HG03139 (cell line): ENCODE results near the gene PKN1.
"Not testable (repeated sequence)": the region's sequence is repeated elsewhere in the genome, so short reads cannot be mapped to it uniquely, and the experiment has no call there.

Source experiments
- ATAC-seq: cut with Tn5 transposase; IDR thresholded peaks from one replicate; pipeline ENCODE4 v1.9.1; 2021; ENCODE audit not compliant: unreplicated experiment

Gene PKN1

DNA sequence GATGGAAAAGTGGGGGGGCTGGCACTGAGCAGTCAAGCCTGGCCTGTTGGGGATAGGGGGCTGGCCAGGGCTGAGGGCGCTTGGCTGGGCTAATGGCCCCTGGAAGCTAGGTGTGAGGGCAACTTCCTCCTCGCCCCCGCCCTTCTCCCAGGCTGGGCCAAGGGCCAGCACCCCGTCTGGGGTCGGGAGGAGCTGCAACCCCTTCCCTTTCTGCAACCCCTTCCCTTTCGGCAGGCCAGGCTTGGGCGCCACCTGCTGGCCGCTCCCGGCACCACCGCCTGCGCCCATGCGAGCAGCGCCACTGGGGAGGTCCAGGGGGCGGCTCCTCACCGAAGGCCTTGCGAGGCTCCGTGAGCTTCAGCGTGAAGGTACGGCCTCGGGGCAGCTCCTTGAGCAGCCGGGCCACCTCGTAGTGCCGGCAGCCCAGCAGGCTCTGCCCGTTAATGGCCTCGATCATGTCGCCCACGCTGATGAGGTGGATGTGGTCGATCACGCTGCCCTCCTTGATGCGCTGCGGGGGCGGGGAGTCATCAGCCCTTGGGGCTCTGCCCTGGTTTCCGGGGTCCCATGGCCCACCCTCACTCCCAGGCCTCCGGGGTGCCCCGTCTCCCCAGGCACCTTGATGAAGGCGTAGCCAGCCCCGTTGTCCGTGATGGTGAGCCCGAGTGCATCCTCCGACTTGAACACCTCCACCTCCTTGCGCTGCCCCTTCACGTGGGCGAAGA, 47.0 kb downstream of the PKN1 start:
- no peak for ATAC-seq

DNA sequence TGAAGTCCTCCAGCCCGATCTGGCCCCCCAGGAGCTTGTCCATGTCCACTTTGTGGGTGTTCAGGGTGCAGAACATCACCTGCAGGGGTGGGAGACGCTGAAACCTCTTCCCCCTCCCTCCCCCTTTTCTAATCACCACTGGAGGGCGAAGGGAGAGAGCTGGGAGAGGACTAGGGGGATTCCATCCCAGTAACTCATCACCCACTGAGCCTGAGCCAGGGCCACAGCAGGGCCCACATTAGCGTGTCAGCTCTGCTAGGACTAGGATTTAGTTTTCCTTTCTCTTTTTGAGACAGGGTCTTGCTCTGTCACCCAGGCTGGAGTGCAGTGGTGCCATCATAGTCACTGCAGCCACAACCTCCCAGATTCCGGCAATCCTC, 47.6 kb downstream of the PKN1 start:
- no peak for ATAC-seq

DNA sequence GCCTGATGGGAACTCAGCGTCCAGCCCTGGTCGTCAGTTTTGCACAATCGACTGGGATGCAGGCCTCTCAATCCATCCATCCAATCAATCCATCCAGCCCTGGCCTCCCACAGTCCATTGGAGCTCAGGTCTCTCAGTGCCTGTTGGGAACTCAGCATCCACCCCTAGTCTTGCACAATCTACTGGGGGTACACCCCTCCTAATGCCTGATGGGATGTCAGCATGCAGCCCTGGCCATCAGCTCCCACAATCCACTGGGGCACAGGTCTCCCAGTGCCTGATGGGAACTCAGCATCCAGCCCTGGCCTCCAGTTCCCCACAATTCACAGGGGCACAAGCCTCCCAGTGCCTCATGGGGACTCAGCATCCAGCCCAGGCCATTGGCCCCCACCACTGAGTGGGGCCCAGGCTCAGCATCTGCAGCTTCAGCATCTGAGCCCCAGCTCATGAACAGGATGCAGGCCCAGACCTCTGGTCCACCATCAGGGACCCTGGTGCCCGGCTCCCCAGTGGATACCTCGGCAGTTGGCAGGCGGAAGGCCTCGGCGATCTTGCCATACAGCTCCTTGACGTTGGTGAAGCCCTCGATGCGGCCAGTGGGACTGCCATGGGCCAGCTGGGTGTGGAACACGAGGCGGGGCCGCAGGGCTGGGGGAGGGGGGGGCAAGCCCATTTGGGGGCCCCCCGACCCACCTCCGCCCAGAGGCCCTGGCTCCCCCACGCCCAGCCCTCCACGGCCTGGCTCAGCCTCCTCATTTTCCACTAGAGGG, 49.3 kb downstream of the PKN1 start:
- no peak for ATAC-seq

DNA sequence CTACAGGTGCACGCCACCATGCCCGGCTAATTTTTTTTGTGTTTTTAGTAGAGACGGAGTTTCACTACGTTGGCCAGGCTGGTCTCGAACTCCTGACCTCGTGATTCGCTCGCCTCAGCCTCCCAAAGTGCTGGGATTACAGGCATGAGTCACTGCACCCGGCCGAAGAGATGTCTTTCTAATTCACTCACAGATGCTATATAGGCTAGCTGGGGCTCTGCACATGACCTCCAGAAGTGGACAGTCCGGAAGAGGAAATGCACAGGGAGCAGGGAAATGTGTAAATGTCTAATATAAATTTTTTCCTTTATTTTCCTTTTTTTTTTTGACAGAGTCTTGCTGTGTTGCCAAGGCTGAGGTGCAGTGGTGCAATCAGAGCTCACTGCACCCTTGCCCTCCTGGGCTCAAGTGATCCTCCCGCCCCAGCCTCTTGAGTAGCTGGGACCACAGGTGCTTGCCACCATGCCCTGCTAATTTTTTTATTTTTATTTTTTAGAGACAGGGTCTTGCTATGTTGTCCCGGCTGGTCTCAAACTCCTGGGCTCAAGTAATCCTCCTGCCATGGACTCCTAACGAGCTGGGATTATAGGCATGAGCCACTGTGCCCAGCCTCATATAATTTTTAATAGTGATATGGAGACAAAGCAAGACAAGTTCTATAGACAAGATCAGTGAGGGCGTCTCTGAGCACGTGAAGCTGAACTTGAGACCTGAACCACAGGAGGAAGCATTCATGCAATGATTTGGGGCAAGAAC, 54.4 kb downstream of the PKN1 start:
- no peak for ATAC-seq

DNA sequence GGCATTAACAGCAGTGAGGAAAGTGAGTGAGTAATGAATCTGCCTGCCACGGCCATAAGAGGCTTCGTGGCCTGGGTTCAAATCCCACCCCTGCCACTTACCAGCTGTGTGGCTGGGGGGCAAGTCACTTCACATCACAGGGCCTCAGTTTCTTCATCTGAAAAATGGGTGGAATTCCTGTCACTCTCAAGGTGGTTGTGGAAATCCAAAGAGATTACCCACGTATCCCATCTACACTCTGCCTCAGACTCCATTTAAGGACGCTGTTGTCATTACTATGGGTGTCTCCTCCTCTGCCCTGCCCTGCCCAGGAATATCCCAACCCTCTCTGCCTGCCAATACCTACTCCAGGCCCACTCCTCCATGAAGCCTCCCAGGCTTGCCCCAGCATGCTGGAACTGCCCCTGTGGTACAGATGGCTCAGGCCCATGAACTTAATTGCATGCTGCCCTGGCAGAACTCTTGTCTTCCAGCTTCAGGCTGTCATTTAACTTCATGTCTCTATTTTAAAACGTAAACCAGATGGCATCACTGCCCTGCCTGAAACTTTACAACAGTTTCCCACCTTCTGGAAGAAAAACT, 59.7 kb downstream of the PKN1 start:
- ATAC-seq, result no peak

DNA sequence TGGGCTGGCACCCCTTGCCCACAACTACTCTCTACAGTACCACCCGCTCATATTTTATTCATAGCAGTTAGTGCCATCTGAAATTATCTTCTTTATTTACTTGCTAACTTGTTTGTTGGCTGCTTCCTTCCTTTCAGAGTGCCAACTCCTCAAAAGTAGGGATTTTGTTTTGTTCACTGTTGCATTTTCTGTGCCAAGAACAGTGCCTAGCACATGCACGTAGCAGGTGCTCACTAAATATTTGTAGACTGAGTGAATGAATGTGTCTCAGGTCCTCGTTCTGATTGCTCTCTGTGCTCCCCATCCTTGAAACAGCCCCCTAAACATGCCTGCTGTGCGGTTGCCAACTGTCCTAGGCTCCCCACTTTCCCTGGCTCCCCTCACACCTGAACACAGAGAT, 61.3 kb downstream of the PKN1 start:
- no peak for ATAC-seq

DNA sequence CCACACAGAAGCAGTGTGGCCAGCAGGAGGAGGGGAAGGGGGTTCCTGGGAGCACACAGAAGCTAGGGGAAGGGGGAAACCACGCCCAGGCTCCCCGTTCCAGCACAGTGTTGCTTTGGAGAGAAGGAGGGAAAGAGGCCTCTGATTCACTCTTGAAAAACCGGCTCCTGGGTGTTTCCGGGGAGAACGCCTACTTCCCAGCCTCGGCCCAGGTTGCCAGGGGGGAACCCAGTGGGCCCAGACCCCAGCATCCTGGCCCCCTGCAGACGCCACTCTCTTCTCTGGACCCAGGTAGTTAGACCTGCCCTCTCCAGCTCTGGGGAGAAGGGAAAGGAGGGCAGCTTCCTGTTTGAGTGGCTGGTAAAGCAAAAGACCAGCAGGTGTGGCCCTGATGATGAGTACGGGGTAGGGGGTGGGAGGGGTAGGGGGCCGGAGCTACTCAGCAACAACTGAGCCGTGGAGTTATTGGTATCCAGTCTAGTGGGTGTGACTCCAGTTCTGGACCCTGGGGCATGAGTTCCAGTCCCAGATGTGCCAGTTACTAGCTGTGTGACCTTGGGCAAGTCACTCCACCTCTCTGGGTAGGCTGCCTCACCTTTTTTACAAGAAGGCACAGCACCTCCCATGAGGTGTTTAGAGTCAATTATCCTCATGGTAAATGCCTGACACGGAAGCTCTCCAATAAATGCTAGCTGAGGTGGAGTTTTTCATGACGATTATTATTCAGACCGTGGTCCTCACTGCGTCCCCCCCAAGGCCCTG, 62.0 kb downstream of the PKN1 start:
- ATAC-seq, result no peak

DNA sequence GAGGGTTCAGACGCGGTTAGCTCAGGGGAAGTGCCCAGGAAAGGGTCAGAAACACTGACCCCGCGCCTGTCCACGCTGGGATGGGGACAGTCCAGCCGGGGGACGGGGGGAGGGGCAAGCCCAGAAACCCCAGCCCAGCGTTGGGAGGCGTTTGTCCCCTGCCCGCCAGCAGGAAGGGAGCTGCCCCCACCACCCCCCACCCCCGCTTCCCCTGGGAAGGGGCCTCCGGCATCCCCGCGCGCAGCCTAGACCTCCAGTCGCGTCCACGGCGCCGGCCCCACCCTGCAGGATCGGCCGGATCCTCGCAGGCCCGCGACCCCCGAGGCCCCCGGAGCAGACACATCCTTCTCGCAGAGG, 62.5 kb downstream of the PKN1 start:
- ATAC-seq, result no peak

DNA sequence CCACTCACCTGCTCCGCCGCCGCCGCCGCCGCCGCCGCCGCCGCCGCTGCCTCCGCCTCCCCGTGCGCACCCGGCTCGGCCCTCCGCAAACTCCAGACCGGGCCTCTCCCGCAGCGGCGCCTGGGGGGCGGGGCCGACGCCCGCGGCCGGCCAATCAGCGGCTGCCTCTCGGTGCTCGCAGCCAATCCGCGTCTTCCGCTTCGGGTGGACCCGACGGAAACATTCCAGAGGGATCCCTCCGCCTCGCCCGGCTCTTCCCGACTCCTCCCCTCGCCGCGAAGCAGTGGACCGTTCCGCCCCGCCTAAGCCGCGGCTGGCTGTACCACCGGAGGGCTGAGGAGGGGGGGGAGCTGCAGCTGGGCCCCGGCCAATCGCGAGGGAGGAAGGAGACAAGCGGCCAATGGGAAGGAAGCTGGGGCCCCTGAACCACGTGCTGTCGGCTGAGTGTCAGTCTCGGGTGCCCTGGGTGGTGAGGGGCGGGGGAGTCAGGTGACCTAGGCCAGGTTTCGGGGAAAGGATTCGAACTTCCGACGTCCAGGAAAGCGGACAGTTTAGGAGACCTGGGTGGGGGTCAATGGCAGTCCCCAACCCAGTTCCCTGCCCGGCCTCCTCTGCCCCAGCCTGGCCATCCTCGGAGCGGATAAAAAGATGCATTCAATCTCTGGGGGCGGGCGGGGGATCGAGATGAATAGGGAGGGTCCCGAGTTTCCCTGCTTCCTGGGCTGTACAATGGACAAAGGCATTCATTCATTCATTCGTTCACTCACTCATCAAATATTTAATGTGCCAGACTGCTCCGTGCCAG, 63.1 kb downstream of the PKN1 start, which contains the start of gene GIPC1:
TSS of gene GIPC1 (minus strand) at position 99 of the 805 bp plus-strand sequence. CDS start 13,151 bp downstream, outside the sequence.
- no peak for ATAC-seq

DNA sequence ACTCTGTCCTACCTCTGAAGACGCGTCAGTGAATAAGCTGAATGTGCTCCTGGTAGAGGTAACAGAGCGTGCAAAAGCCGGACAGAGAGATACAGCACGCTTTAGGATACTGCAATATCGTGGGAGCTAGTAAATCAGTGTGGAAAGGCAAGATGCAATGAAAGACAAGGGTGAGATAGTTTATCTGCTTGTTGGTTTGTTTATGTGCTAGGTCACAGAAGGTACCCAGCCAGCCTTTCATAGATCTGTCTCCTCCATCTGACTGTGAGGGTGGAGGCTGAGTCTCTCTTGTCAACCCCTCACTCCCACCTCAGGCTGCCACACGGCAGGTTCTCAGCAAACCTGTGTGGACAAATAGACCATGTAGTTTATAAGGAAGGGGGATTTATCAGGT, 63.7 kb downstream of the PKN1 start:
- ATAC-seq, result no peak

DNA sequence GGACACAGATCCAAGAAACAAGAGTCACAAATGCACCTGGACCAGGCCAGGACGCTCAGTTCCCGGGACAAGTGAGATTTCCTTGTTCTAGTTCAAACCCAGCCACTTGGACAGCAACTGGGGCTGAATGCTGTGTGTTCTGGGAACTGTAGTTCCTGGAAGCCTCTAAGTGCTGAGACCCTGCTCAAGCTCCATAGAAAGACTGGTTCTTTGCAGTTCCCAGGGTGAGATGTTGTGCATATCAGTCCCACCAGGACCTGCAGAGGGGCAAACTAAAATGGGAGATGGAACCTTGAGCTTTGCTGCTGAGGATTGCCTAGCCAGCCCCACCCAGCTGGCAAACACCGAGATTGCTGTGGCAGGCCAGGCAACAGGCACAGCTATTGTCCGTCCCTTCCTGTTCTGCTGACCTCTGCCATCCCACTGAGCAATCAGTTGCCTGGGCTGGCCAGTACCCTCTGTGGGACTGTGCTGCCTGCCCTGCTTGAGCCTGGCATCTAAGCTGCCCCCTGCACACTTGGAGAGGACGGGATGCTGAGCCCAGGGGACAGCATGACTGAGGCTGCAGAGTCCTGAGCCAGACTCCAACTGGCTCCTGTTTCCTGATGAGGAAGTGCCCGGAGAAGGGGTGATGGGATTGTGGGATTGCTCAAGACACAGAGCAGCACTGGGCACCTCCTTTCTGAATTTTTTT, 64.3 kb downstream of the PKN1 start:
- no peak for ATAC-seq

DNA sequence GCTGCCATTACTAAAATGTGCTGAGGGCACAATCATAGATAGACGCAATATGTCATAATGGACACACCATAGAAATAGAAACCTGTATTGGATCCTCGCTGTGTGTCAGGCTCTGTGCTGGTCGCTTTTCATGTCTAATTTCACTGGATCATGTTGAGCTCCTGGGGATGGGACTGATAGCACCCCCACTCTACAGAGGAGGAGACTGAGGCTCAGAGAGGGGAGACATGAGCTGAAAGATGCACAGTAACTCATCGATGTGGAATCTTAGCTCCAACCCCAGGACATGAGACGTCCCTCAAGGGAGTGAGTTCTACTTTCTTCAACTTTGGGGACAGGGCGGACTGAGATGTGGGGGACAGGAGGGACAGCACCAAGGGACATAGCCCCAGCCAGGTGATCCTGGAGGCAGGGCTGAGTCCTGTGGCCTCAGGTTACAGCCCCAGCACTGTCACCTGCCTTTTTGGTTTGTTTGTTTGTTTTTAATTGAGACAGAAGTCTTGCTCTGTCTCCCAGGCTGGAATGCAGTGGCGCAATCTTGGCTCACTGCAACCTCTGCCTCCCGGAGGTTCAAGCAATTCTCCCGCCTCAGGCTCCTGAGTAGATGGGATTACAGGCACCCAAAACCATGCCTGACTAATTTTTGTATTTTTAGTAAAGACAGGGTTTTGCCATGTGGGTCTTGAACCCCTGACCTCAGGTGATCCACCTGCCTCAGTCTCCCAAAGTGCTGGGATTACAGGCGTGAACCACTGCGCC, 69.4 kb downstream of the PKN1 start:
- ATAC-seq, result no peak

DNA sequence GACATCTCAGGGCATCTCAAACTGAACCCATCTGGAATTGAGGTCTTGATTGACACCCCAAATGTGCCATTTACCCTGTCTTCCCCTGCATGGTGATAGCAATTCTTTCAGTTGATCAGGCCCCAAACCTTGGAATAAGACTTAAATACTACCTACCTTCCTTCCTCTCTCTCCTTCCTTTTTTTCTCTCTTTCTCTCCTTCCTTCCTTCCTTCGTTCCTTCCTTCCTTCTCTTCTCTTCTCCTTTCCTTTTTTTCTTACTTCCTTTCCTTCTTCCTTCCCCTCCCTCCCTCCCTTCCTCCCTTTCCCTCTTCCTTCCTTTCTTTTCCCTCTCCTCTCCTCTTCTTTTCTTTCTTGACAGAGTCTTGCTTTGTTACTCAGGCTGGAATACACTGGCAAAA, 70.2 kb downstream of the PKN1 start:
- ATAC-seq, result no peak

DNA sequence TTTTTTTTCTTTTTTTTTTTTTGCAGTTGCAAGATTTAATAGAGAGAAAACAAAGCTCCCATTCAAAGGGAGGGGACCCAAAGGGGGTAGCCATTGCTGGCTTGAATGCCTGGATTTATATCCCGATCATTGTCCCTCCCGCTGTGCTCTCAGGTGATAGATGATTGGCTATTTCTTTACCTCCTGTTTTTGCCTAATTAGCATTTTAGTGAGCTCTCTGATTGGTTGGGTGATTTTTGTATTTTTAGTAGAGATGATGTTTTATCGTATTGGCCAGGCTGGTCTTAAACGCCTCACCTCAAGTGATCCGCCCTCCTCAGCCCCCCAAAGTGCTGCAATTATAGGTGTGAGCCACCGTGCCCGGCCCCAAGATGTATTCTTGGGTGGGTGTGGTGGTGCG, 71.5 kb downstream of the PKN1 start:
- not testable (repeated sequence) for ATAC-seq

DNA sequence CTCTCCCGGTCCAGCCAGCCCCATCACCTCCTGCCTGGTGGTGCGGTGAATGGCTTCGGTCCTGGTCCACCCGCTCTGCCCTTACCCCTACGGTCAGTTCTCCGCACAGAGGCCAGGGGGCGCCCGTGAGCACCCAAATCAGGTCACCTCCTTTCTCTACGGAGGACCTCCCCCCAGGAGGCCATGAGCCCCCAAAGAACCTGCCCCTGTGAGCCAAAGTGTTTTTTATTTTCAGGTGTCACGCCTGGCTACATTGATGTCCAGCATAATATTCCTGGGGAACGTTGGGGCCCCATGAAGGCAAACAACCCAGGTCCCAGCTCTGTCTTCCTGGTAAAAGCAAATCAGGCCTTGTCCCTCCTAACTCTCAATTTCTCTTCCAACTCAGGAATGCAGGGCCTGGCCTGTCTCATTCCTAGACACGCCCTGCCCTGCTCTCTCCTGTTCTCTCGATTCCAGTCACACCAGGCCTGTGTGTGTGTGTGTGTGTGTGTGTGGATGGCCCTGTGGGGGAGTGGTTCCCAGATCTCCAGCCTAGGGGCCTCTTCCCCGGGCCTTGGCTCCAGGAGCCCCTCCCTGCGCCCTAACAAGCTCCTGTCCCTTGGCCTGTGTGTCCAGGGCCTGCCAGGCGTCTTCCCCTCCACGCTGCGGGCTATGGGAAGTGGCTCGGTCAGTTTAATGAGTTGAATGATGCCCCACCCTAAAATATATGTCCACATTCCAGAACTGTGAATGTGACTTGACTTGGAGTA, 72.6 kb downstream of the PKN1 start:
- no peak for ATAC-seq

DNA sequence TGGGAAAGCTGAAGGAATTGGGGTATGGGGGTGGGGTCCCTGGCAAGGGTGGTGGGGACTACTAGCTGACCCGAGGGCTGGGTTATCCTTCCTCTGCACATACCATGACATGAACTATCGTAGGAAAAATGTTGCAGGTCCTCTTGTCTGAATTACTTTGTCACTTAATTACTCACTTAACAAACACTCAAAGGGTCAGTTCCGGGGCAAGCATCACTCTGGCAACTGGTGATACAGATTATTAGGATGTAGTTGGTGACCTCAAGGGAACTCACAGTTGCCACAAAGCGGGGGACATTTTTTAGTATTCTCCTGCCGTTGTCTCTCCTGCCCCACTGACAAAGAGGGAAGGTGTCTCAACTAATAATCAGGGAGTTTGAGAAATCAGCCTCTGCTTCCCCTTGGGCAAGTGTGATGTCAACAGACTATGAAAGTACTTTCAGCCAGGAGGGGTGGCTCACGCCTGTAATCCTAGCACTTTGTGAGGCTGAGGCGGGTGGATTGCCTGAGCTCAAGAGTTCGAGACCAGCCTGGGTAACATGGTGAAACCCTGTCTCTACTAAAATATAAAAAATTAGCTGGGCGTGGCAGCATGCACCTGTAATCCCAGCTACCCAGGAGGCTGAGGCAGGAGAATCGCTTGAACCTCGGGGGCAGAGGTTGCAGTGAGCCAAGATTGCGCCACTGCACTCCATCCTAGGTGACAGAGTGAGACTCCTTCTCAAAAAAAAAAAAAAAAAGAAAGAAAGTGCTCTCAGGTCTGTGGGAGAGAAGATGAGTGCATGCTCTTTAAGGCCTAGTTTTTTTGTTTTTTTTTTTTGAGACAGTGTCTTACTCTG, 74.8 kb downstream of the PKN1 start:
- ATAC-seq, result no peak
